Activated CD8-positive, alpha-beta memory T cell treated with anti-CD3 and anti-CD28 coated beads, Interleukin-2, amount 10 ng/mL, durations not matched to agents 7 days and 5 days (primary cell): ENCODE measurements around the gene CFLAR. TPM values are rescaled to one million over a fixed set of nuclear protein-coding genes. Genes with fewer than 3 reads are reported as not detected.

Experiments used
- ATAC-seq: fragments of 150-1000 bp; cut with Tn5 transposase; one replicate; pipeline ENCODE4 v1.10.0; 2021; ENCODE audit warnings: moderate library complexity
- CTCF ChIA-PET: fragments of 350-600 bp; sonication (Branson Sonifier 250); formaldehyde crosslinking; loops from one replicate; lab custom pipeline; 2021; ENCODE audit warnings: antibody characterized with exemption; lab: Charles Lee
- DNase-seq: peaks from one replicate; pipeline ENCODE4 v3.0.0-alpha.2; 2020
- H3K27ac Mint-ChIP-seq: one replicate; pipeline ENCODE4 v1.8.0; 2021; ENCODE audit warnings: mild to moderate bottlenecking, mixed read lengths
- H3K27me3 Mint-ChIP-seq: one replicate; pipeline ENCODE4 v1.8.0; 2021; ENCODE audit warnings: mixed read lengths
- H3K36me3 Mint-ChIP-seq: one replicate; pipeline ENCODE4 v1.8.0; 2021; ENCODE audit warnings: mild to moderate bottlenecking, mixed read lengths
- H3K4me1 Mint-ChIP-seq: one replicate; pipeline ENCODE4 v1.8.0; 2021; ENCODE audit warnings: mixed read lengths
- H3K4me3 Mint-ChIP-seq: one replicate; pipeline ENCODE4 v1.8.0; 2021; ENCODE audit warnings: mild to moderate bottlenecking, moderate library complexity, mixed read lengths
- H3K9me3 Mint-ChIP-seq: one replicate; pipeline ENCODE4 v1.8.0; 2022; ENCODE audit warnings: low read depth, mixed read lengths
- total RNA-seq, 2 experiments: library from RNA; stranded (reverse); gene quantifications; one replicate each; pipeline ENCODE4 v1.2.3, GENCODE V29; 2021

CFLAR gene
- total RNA-seq, 2 experiments from 2014 or later, result 193 to 242 TPM

DNA sequence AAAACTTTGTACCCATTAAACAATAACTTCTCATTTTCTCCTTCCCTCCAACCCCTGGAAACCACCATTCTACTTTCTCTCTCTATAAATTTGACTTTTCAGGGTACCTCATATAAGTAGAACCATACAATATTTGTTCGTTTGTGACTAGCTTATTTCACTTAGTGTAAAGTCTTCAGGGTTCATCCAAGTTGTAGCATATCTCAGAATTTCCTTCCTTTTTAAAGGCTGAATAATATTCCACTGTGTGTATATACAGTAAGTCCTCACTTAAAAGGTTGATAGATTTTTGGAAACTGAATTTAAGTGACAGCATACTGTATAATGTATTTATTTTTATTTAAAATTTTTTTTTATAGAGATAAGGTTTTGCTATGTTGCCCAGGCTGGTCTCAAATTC, 80.8 kb downstream of the CFLAR start:
- CTCF ChIA-PET, result interaction anchor here (3.1 to 7.4 kb wide), 2 partner anchors 20 to 36 kb away, joined by 13 to 75 read pairs; no protein-coding TSS in a partner anchor
- DNase-seq, result no peak
- Mint-ChIP-seq H3K9me3 (no peaks in the 10 kb centered on the region), H3K36me3 (peaks cover 61% of the 10 kb centered on the region), H3K27ac (peak overlapping the region; percentile 29), H3K4me3 (no peak overlapping the region), H3K4me1 (peaks cover 52% of the 10 kb centered on the region), H3K27me3 (no peaks in the 10 kb centered on the region)
- ATAC-seq, result no peak

DNA sequence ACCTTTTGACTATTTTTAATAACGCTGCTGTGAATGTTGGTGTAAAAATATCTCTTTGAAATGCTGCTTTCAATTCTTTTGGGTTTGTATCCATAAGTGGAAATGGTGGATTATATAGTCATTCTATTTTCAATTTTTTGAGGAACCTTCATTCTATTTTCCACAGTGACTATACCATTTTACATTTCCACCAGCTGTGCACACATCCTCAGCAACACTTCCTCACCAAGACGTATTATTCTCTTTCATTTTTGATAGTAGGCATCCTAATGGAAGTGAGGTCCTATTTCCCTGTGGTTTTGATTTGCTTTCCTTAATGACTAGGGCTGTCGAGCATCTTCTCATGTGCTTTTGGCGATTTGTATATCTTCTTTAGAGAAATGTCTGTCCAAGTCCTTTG, 81.8 kb downstream of the CFLAR start:
- ATAC-seq (no peak), DNase-seq (no peak)
- no peak overlapping the region for H3K4me3 Mint-ChIP-seq
- CTCF ChIA-PET, result no interaction called here
- H3K36me3 Mint-ChIP-seq, result peaks cover 56% of the 10 kb centered on the region
- no peaks in the 10 kb centered on the region for H3K27me3 Mint-ChIP-seq
- H3K27ac Mint-ChIP-seq, result no peak overlapping the region
- peaks cover 44% of the 10 kb centered on the region for H3K4me1 Mint-ChIP-seq
- H3K9me3 Mint-ChIP-seq, result no peaks in the 10 kb centered on the region

- Mint-ChIP-seq H3K4me1 (peaks cover 24% of the 10 kb centered on the region), H3K27ac (no peak overlapping the region), H3K4me3 (no peak overlapping the region), H3K36me3 (peaks cover 50% of the 10 kb centered on the region), H3K27me3 (no peaks in the 10 kb centered on the region), H3K9me3 (no peaks in the 10 kb centered on the region)
- ATAC-seq (no peak), DNase-seq (no peak)
- CTCF ChIA-PET, result interaction anchor here (1.8 kb wide), 1 partner anchor 17 kb away, joined by 4 read pairs; the partner anchor contains the start of gene CASP10
These were observed 83.9 kb downstream of the CFLAR start for GRCh38 chr2:201199847-201200246.

DNA sequence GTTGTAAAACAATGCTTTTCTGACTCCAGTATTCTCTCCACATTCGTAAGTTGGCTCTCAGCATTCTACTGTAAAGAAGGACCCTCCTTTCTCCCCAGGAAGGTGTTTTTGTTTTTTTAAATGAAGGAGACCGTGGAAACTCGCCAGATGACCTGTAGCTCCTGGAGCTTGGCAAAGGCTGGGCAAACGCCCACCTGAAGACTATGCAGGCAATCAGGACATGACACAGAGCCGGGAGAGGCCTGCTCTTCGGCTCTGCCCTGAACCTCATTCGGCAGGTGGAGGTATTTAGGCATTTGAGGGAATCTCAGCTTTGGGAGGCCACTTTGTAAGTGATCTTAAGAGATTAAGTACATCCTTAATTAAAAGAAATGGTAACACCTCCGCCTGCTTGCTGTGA, 84.4 kb downstream of the CFLAR start:
- Mint-ChIP-seq H3K9me3 (no peaks in the 10 kb centered on the region), H3K4me3 (no peak overlapping the region), H3K36me3 (peaks cover 48% of the 10 kb centered on the region), H3K4me1 (peaks cover 21% of the 10 kb centered on the region), H3K27ac (no peak overlapping the region), H3K27me3 (no peaks in the 10 kb centered on the region)
- no peak for ATAC-seq
- DNase-seq, result no peak
- CTCF ChIA-PET, result interaction anchor here (0.7 to 1.8 kb wide), 2 partner anchors 18 kb away, joined by 3 to 4 read pairs; partner anchors contain the start of gene CASP10

DNA sequence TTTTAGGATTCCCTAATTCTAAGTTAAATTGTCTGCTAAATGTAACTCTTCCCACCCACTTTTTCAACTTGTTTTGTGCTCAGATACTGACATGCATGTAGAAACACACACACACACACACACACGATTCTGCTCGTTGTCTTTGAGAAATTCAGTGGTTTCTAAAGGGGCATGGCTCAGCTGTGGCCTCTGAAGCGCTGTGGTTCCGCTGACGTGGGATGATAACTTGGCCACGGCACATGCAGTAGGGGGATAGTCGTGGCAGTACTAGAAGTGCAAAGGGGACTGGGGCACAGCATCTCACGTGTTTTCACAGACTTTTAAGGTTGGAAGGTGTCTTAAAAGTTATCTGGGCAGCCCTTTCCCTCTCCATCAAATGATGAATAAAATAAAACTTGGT, 85.4 kb downstream of the CFLAR start:
- peaks cover 45% of the 10 kb centered on the region for H3K36me3 Mint-ChIP-seq
- no peak for ATAC-seq
- H3K4me1 Mint-ChIP-seq, result peaks cover 10% of the 10 kb centered on the region
- no peak for DNase-seq
- H3K27me3 Mint-ChIP-seq, result no peaks in the 10 kb centered on the region
- no peak overlapping the region for H3K4me3 Mint-ChIP-seq
- CTCF ChIA-PET, result interaction anchor here (0.7 to 1.8 kb wide), 3 partner anchors 14 to 24 kb away, joined by 3 to 4 read pairs (median 3); partner anchors contain the start of gene CASP10
- no peaks in the 10 kb centered on the region for H3K9me3 Mint-ChIP-seq
- H3K27ac Mint-ChIP-seq, result no peak overlapping the region

DNA sequence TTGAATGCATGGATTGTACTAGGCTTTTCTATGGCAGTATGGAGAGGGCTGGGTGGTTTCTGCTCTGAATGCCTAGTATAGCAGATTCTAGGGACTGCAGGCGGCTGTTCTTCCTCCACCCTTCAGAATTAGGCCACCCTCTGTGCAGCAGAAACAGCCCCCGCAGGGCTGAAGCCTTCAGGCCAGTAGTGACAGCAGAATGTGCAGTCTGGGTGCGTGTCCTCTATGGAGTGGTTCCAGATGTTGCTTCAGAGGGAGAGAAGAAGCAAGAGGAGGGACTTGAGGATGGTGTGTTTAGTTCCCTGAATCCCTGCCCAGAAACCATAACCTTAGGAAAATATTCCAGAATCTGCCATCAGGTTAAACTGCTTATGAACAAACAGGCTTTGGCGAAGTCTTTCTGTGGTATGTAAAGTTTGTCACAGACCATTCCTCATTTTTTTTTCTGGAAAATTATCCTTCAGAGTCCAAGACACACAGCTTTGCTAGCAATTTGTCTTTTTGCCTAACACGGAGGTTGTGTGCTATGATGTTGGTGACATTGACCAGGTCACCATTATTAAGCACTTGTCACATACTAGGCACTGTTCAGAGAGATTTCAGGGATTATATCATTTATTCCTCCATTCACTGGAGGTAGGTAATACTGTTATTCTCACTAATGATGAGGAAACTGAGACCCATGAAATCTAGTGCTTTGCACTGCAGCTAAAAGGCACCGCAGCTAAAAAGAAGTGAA, 88.1 kb downstream of the CFLAR start:
- peaks cover 7% of the 10 kb centered on the region for H3K4me1 Mint-ChIP-seq
- H3K9me3 Mint-ChIP-seq, result no peaks in the 10 kb centered on the region
- no peak overlapping the region for H3K27ac Mint-ChIP-seq
- DNase-seq, result no peak
- CTCF ChIA-PET, result interaction anchor here (0.9 to 1.3 kb wide), 4 partner anchors 21 to 46 kb away, joined by 3 to 5 read pairs (median 3); partner anchors contain the start of gene CASP10
- peaks cover 40% of the 10 kb centered on the region for H3K36me3 Mint-ChIP-seq
- H3K4me3 Mint-ChIP-seq, result no peak overlapping the region
- H3K27me3 Mint-ChIP-seq, result no peaks in the 10 kb centered on the region
- no peak for ATAC-seq

DNA sequence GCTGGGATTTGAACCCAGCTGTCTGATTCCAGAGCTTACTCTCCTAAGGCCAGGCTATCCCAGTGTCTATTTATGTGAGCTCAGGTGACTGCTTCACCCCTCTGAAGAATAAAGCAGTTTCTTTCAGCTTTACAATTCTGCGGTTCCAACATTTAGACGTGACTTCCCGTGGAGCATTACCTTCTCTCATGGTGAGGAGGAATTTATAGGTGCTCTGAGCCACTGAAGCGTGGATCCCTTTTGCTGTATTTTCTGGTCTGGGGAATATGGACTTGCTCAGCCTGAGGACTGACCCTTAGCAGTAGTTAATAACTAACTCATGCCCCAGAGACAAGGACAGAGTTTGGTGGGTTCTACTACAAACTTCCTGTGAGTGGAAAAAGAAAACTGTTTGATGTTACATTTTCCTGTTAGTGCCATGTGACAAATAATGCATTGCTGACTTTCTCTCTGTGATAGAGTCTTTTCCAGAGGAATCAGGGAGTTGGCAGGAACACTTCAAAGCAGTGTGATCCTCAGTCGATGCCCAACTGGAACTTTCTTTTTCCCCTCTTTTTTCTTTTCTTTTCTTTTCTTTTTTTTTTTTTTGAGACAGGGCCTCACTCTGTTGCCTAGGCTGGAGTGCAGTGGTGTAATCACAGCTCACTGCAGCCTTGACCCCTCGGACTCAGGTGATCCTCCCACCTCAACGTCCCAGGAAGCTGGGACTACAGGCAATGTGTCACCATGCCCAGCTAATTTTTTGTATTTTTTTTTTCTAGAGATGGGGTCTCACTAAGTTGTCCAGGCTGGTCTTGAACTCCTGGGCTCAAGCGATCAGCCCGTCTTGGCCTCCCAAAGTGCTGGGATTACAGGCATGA, 88.9 kb downstream of the CFLAR start:
- no peaks in the 10 kb centered on the region for H3K27me3 Mint-ChIP-seq
- no peak for ATAC-seq
- H3K27ac Mint-ChIP-seq, result no peak overlapping the region
- no peak overlapping the region for H3K4me3 Mint-ChIP-seq
- H3K36me3 Mint-ChIP-seq, result peaks cover 44% of the 10 kb centered on the region
- DNase-seq, result no peak
- no peaks in the 10 kb centered on the region for H3K9me3 Mint-ChIP-seq
- CTCF ChIA-PET, result interaction anchor here (0.9 to 1.3 kb wide), 3 partner anchors 22 to 27 kb away, joined by 3 to 5 read pairs (median 3); partner anchors contain the start of gene CASP10
- peaks cover 7% of the 10 kb centered on the region for H3K4me1 Mint-ChIP-seq

DNA sequence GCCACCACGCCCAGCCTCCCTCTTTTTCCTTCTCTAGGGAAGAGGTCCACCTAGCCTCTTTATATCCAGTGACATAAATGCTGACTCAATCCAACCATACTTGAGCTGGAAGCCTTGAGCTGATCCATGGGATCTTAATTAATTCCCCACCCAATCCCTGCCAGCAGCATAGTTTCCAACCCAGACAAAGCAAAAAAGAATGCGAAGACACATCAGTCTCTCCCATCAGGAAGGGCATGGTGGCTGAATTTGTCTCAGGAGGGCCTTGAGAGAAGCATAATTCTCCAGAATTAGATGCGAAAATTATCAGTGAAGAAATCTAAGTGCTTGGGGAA, 89.5 kb downstream of the CFLAR start:
- CTCF ChIA-PET, result interaction anchor here (0.6 kb wide), 1 partner anchor 16 kb away, joined by 3 read pairs; no protein-coding TSS in a partner anchor
- Mint-ChIP-seq H3K4me3 (no peak overlapping the region), H3K4me1 (peaks cover 9% of the 10 kb centered on the region), H3K9me3 (no peaks in the 10 kb centered on the region), H3K27ac (no peak overlapping the region), H3K36me3 (peaks cover 43% of the 10 kb centered on the region), H3K27me3 (no peaks in the 10 kb centered on the region)
- DNase-seq, result no peak
- no peak for ATAC-seq

DNA sequence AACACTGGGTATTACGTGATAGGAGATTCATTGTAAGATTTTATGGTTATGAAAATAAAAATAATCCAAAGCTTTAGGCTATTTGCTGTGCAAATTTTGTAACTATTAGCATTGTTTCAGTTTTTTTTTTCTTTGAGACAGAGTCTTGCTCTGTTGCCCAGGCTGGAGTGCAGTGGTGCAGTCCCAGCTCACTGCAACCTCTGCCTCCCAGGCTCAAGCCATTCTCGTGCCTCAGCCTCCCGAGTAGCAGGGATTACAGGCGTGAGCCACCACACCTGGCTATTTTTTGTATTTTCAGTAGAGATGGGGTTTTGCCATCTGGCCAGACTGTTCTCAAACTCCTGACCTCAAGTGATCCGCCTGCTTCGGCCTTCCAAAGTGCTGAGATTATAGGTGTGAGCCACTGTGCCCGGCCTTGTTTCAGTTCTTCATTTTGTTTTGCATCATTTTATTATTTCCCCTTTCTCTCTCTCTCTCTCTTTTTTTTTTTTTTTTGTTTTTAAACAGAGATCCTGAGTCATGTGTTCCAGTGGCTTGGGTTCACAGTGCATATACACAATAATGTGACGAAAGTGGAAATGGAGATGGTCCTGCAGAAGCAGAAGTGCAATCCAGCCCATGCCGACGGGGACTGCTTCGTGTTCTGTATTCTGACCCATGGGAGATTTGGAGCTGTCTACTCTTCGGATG, 92.7 kb downstream of the CFLAR start:
- Mint-ChIP-seq H3K27me3 (no peaks in the 10 kb centered on the region), H3K4me1 (peaks cover 6% of the 10 kb centered on the region), H3K27ac (no peak overlapping the region), H3K36me3 (peaks cover 38% of the 10 kb centered on the region), H3K4me3 (no peak overlapping the region), H3K9me3 (no peaks in the 10 kb centered on the region)
- ATAC-seq (no peak), DNase-seq (no peak)
- CTCF ChIA-PET, result no interaction called here

GRCh38 chr2:201215963-201216362, 100.0 kb downstream of the CFLAR start:
- H3K36me3 Mint-ChIP-seq, result peaks cover 36% of the 10 kb centered on the region
- CTCF ChIA-PET, result interaction anchor here (0.9 to 3.1 kb wide), 3 partner anchors 12 to 16 kb away, joined by 3 to 10 read pairs (median 3); no protein-coding TSS in a partner anchor
- peaks cover 15% of the 10 kb centered on the region for H3K4me1 Mint-ChIP-seq
- no peak overlapping the region for H3K4me3 Mint-ChIP-seq
- H3K27ac Mint-ChIP-seq, result no peak overlapping the region
- H3K27me3 Mint-ChIP-seq, result no peaks in the 10 kb centered on the region
- no peak for ATAC-seq
- H3K9me3 Mint-ChIP-seq, result no peaks in the 10 kb centered on the region
- DNase-seq, result no peak

GRCh38 chr2:201216918-201217317, 101.0 kb downstream of the CFLAR start:
- no peak for DNase-seq
- Mint-ChIP-seq H3K4me3 (no peak overlapping the region), H3K4me1 (peaks cover 15% of the 10 kb centered on the region), H3K27me3 (no peaks in the 10 kb centered on the region), H3K36me3 (peaks cover 33% of the 10 kb centered on the region), H3K27ac (no peak overlapping the region), H3K9me3 (no peaks in the 10 kb centered on the region)
- CTCF ChIA-PET, result no interaction called here
- ATAC-seq, result no peak

DNA sequence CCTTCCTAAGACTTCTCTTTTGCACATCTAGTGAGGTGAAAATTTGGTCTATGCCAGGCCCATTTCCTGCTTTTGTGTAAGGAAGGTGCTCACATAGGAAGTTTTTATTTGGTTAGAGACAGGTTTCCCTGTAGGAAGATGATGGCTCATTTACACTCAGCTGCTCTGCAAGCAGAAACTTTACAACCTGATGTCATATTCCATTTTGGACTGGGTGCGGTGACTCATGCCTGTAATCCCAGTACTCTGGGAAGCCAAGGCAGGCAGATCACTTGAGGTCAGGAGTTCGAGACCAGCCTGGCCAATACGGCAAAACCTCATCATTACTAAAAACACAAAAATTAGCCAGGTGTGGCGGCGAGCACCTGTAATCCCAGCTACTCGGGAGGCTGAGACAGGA, 102.8 kb downstream of the CFLAR start:
- no peak for DNase-seq
- no peak overlapping the region for H3K4me3 Mint-ChIP-seq

More for the DNA sequence above, 102.8 kb downstream of the CFLAR start:
- Mint-ChIP-seq H3K27me3 (no peaks in the 10 kb centered on the region), H3K27ac (no peak overlapping the region), H3K9me3 (no peaks in the 10 kb centered on the region), H3K36me3 (peaks cover 34% of the 10 kb centered on the region), H3K4me1 (peaks cover 25% of the 10 kb centered on the region)
- CTCF ChIA-PET, result interaction anchor here (1.5 kb wide), 1 partner anchor 13 kb away, joined by 8 read pairs; no protein-coding TSS in a partner anchor
- ATAC-seq, result no peak
